Ishikawa (cell line): ENCODE measurements around the gene XRCC1.

Source experiments
- EP300 ChIP-seq: IDR thresholded peaks from 2 replicates; pipeline ENCODE4 v1.6.1; 2012; ENCODE audit warnings: borderline replicate concordance
- MAX ChIP-seq: IDR thresholded peaks from 2 replicates; pipeline ENCODE4 v1.6.1; 2012
- REST ChIP-seq: IDR thresholded peaks from 2 replicates; pipeline ENCODE4 v1.6.1; 2012; ENCODE audit warnings: low read depth, mild to moderate bottlenecking
- TAF1 ChIP-seq: IDR thresholded peaks from 2 replicates; pipeline ENCODE4 v1.6.1; 2012; ENCODE audit warnings: low read depth, mild to moderate bottlenecking

GRCh38 chr19:43586346-43586745 is 11.0 kb upstream of the XRCC1 start:
- no peak for TF ChIP-seq TAF1
- no peak for TF ChIP-seq MAX
- TF ChIP-seq REST = no peak
- TF ChIP-seq EP300 = no peak
